GM23248 (cell line): Measurements from ENCODE around the gene MLLT10.

Source experiments
- EZH2 ChIP-seq: fragments of 200-600 bp; sonication (generic); IDR thresholded peaks from 2 replicates; pipeline ENCODE4 v1.6.1; 2018; ENCODE audit warnings: antibody characterized with exemption, mild to moderate bottlenecking; ENCODE audit not compliant: insufficient read depth, poor library complexity, severe bottlenecking
- EZH2phosphoT487 ChIP-seq: fragments of 200-600 bp; sonication (generic); IDR thresholded peaks from 2 replicates; pipeline ENCODE4 v1.6.1; 2018; ENCODE audit warnings: antibody characterized with exemption, moderate library complexity, mild to moderate bottlenecking, low read depth; ENCODE audit not compliant: insufficient read depth

GRCh38 chr10:21602313-21602712 lies 68.3 kb downstream of the MLLT10 start:
- no peak for TF ChIP-seq EZH2
- TF ChIP-seq EZH2phosphoT487: no peak
